ENCODE measurements around the gene PSTK. TPM values are rescaled to one million over a fixed set of nuclear protein-coding genes. Genes with fewer than 3 reads are reported as not detected.

The PSTK gene
- total RNA-seq, 1 experiment from 2014 or later, result 4.4 TPM

DNA sequence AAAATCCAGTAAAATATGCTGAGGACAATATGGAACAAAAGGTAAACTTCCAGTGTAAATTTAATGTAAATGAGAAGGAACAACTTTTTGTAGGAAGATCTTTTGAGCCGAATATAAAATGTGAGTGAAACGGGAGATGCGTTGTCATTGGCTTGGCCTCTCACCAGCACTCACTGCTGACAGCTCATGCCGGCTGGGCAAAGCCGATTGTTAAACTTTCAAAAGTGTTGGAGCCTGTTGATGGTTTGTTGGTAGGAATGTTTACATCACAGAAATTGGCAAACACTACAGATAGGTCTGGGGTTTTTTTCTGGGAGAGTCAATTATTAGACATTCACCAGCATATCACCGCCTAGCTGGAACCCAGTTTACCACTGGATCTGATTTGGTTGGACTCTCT is 6.1 kb downstream of the PSTK start:
- DNase-seq (ENCODE audit: low read depth, low spot score), result no peak
- intact Hi-C loops (cut with micrococcal nuclease), result no loop called here
- no peak overlapping the region for H3K4me3 ChIP-seq (replicated peaks in 1 of 2; ENCODE audit: low read depth in 1 of 2, low read length in 2 of 2)
- no peak overlapping the region for H3K9ac ChIP-seq (ENCODE audit: low read length)
- TF ChIP-seq EGR1 (IDR thresholded peaks at IDR 0.05; ENCODE audit: low read depth) (no peak), TCF7L2 (IDR thresholded peaks at IDR 0.05; ENCODE audit: borderline replicate concordance, extremely low read depth, insufficient read depth, insufficient read length) (no peak), ELF1 (IDR thresholded peaks at IDR 0.05; ENCODE audit: borderline replicate concordance, low read depth) (no peak), SIN3A (IDR thresholded peaks at IDR 0.05; ENCODE audit: low read depth) (no peak), EZH2phosphoT487 (IDR thresholded peaks at IDR 0.05; ENCODE audit: borderline replicate concordance) (no peak), CBX3 (IDR thresholded peaks at IDR 0.05; ENCODE audit: low read depth) (no peak), EZH2 (IDR thresholded peaks at IDR 0.05) (no peak), YY1 (IDR thresholded peaks at IDR 0.05; ENCODE audit: extremely low read depth, insufficient replicate concordance, low read depth, low read length) (no peak), SP1 (IDR thresholded peaks at IDR 0.05; ENCODE audit: low read depth) (no peak), POLR2A (IDR thresholded peaks at IDR 0.05; ENCODE audit: borderline replicate concordance, extremely low read depth, insufficient read depth, insufficient read length) (no peak), ZFX (IDR thresholded peaks at IDR 0.05) (no peak), FOSL1 (IDR thresholded peaks at IDR 0.05; ENCODE audit: low read depth) (no peak), ZNF274 (IDR thresholded peaks at IDR 0.05; ENCODE audit: low read depth, low read length) (no peak), RAD21 (IDR thresholded peaks at IDR 0.05; ENCODE audit: low read depth) (no peak), POLR2AphosphoS5 (IDR thresholded peaks at IDR 0.05; ENCODE audit: low read depth, low read length) (no peak)
- TF ChIP-seq, protein P1, sequence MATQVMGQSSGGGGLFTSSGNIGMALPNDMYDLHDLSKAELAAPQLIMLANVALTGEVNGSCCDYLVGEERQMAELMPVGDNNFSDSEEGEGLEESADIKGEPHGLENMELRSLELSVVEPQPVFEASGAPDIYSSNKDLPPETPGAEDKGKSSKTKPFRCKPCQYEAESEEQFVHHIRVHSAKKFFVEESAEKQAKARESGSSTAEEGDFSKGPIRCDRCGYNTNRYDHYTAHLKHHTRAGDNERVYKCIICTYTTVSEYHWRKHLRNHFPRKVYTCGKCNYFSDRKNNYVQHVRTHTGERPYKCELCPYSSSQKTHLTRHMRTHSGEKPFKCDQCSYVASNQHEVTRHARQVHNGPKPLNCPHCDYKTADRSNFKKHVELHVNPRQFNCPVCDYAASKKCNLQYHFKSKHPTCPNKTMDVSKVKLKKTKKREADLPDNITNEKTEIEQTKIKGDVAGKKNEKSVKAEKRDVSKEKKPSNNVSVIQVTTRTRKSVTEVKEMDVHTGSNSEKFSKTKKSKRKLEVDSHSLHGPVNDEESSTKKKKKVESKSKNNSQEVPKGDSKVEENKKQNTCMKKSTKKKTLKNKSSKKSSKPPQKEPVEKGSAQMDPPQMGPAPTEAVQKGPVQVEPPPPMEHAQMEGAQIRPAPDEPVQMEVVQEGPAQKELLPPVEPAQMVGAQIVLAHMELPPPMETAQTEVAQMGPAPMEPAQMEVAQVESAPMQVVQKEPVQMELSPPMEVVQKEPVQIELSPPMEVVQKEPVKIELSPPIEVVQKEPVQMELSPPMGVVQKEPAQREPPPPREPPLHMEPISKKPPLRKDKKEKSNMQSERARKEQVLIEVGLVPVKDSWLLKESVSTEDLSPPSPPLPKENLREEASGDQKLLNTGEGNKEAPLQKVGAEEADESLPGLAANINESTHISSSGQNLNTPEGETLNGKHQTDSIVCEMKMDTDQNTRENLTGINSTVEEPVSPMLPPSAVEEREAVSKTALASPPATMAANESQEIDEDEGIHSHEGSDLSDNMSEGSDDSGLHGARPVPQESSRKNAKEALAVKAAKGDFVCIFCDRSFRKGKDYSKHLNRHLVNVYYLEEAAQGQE (IDR thresholded peaks at IDR 0.05; ENCODE audit: low read depth), result no peak
- TF ChIP-seq, protein P2, sequence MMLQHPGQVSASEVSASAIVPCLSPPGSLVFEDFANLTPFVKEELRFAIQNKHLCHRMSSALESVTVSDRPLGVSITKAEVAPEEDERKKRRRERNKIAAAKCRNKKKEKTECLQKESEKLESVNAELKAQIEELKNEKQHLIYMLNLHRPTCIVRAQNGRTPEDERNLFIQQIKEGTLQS (IDR thresholded peaks at IDR 0.05), result no peak
- TF ChIP-seq, protein P3, sequence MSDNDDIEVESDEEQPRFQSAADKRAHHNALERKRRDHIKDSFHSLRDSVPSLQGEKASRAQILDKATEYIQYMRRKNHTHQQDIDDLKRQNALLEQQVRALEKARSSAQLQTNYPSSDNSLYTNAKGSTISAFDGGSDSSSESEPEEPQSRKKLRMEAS (IDR thresholded peaks at IDR 0.05), result no peak
- TF ChIP-seq, protein P4, sequence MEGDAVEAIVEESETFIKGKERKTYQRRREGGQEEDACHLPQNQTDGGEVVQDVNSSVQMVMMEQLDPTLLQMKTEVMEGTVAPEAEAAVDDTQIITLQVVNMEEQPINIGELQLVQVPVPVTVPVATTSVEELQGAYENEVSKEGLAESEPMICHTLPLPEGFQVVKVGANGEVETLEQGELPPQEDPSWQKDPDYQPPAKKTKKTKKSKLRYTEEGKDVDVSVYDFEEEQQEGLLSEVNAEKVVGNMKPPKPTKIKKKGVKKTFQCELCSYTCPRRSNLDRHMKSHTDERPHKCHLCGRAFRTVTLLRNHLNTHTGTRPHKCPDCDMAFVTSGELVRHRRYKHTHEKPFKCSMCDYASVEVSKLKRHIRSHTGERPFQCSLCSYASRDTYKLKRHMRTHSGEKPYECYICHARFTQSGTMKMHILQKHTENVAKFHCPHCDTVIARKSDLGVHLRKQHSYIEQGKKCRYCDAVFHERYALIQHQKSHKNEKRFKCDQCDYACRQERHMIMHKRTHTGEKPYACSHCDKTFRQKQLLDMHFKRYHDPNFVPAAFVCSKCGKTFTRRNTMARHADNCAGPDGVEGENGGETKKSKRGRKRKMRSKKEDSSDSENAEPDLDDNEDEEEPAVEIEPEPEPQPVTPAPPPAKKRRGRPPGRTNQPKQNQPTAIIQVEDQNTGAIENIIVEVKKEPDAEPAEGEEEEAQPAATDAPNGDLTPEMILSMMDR (IDR thresholded peaks at IDR 0.05 in 2 of 3, conservative IDR thresholded peaks at IDR 0.05 in 1 of 3; ENCODE audit: borderline replicate concordance in 1 of 3, insufficient read depth in 1 of 3, low read depth in 2 of 3, low read length in 2 of 3), result no peak
- TF ChIP-seq, protein P5, sequence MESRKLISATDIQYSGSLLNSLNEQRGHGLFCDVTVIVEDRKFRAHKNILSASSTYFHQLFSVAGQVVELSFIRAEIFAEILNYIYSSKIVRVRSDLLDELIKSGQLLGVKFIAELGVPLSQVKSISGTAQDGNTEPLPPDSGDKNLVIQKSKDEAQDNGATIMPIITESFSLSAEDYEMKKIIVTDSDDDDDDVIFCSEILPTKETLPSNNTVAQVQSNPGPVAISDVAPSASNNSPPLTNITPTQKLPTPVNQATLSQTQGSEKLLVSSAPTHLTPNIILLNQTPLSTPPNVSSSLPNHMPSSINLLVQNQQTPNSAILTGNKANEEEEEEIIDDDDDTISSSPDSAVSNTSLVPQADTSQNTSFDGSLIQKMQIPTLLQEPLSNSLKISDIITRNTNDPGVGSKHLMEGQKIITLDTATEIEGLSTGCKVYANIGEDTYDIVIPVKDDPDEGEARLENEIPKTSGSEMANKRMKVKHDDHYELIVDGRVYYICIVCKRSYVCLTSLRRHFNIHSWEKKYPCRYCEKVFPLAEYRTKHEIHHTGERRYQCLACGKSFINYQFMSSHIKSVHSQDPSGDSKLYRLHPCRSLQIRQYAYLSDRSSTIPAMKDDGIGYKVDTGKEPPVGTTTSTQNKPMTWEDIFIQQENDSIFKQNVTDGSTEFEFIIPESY (IDR thresholded peaks at IDR 0.05; ENCODE audit: extremely low read depth, insufficient replicate concordance, low read length), result no peak
- H3K36me3 ChIP-seq (ENCODE audit: control insufficient read depth in 1 of 2, insufficient read depth in 2 of 2, low read length in 2 of 2), result no peaks in the 10 kb centered on the region; a peak in 1 of 4 replicates
- ChIA-PET POLR2A (no interaction called here), CTCF (no interaction called here), RAD21 (ENCODE audit: low non-redundant PET in 1 of 2, low total read pairs in 2 of 2, uncharacterized antibody in 2 of 2, unreplicated experiment in 2 of 2) (no interaction called here)
- H4K20me1 ChIP-seq (ENCODE audit: insufficient read depth), result no peaks in the 10 kb centered on the region
- BruUV-seq (replicated peaks), result no TSS peak
- H3K79me2 ChIP-seq (ENCODE audit: insufficient read depth, low read length), result no peaks in the 10 kb centered on the region
- ATAC-seq, result no peak
- H2AFZ ChIP-seq (ENCODE audit: low read depth, low read length, poor library complexity, severe bottlenecking), result no peak overlapping the region
- no peaks in the 10 kb centered on the region for H3K9me3 ChIP-seq (ENCODE audit: control insufficient read depth in 1 of 2, insufficient read depth in 1 of 2, low read depth in 1 of 2, low read length in 2 of 2)
- H3K27ac ChIP-seq (ENCODE audit: low read depth, low read length), result no peak overlapping the region
- H3K4me1 ChIP-seq (ENCODE audit: control insufficient read depth in 1 of 2, insufficient read depth in 2 of 2, low read length in 2 of 2), result peaks cover 0 to under 1% of the 10 kb centered on the region in 2 experiments; a peak in 1 of 4 replicates
- H3K4me2 ChIP-seq (ENCODE audit: low read length), result no peak overlapping the region
- no peaks in the 10 kb centered on the region for H3K27me3 ChIP-seq (ENCODE audit: insufficient read depth, low read length)
- H3K9me2 ChIP-seq (ENCODE audit: insufficient read depth), result no peaks in the 10 kb centered on the region
